ENCODE data around the gene CRIM1. TPM values are rescaled to one million over a fixed set of nuclear protein-coding genes. Genes with fewer than 3 reads are reported as not detected.

CRIM1 gene
- total RNA-seq, 6 experiments from 2014 or later: 731 to 946 (median 839) TPM

DNA sequence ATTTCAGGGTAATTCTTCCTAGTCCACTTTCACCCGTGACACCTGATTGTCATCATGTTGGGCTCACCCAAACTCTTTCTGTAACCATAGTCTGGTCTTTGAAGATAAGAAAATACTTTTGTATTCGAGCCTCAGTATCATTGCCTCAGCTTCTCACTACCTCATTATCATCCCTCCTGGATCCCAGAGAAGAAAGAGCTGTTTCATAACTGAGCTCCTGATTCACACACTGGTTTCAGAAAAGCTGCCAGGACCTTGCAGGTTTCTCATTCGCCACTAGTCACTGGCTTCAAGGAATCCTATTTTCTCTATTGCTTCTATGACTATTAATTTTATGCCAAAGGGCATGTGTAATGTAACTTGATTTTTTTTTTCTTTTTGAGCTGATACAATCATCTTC is 2.9 kb upstream of the CRIM1 start:
- peaks cover 54% of the 10 kb centered on the region for H3K4me1 Mint-ChIP-seq (ENCODE audit: low read depth)
- peak overlapping the region; percentile 95 for H3K4me3 Mint-ChIP-seq
- H3K27ac Mint-ChIP-seq: peak overlapping the region; percentile 89
- TF ChIP-seq, protein P1, sequence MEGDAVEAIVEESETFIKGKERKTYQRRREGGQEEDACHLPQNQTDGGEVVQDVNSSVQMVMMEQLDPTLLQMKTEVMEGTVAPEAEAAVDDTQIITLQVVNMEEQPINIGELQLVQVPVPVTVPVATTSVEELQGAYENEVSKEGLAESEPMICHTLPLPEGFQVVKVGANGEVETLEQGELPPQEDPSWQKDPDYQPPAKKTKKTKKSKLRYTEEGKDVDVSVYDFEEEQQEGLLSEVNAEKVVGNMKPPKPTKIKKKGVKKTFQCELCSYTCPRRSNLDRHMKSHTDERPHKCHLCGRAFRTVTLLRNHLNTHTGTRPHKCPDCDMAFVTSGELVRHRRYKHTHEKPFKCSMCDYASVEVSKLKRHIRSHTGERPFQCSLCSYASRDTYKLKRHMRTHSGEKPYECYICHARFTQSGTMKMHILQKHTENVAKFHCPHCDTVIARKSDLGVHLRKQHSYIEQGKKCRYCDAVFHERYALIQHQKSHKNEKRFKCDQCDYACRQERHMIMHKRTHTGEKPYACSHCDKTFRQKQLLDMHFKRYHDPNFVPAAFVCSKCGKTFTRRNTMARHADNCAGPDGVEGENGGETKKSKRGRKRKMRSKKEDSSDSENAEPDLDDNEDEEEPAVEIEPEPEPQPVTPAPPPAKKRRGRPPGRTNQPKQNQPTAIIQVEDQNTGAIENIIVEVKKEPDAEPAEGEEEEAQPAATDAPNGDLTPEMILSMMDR (IDR thresholded peaks at IDR 0.05): no peak
- peak; percentile 84 for DNase-seq
- peaks cover 10% of the 10 kb centered on the region for H3K27me3 Mint-ChIP-seq (ENCODE audit: insufficient read depth)
- H3K9me3 Mint-ChIP-seq: peaks cover 8% of the 10 kb centered on the region
- peaks cover 22% of the 10 kb centered on the region for H3K36me3 Mint-ChIP-seq (ENCODE audit: low read depth)

DNA sequence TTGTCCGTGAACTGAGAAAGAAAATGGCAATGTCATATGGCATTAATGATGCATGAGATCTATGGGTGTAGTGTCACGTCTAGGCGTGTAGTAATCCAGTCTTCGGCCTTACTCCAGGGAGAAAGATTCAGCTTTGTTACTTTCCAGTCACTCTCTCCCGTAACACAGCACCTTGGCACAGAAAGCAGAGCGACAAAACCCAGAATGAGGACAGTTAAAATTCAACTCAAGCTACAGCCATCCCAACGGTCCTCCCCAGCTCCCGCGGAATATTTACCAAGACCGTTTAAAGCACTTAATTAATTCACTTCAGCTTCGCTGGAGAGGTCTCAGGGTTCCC is 797 bp upstream of the CRIM1 start:
- Mint-ChIP-seq H3K36me3 (ENCODE audit: low read depth) (peaks cover 43% of the 10 kb centered on the region), H3K4me1 (ENCODE audit: low read depth) (peaks cover 59% of the 10 kb centered on the region), H3K27ac (peak overlapping the region; percentile 89)

DNA sequence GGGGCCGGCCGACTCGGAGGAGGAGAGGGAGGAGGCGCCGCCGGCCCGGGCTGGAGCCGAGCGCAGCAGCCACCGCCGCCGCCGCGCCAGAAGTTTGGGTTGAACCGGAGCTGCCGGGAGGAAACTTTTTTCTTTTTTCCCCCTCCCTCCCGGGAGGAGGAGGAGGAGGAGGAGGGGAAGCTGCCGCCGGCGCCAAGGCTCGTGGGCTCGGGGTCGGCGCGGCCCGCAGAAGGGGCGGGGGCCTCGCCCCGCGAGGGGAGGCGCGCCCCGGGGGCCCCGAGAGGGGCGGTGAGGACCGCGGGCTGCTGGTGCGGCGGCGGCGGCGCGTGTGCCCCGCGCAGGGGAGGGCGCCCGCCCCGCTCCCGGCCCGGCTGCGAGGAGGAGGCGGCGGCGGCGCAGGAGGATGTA is 316 bp downstream of the CRIM1 start:
- peaks cover 8% of the 10 kb centered on the region for H3K9me3 Mint-ChIP-seq
- TF ChIP-seq, protein P1 (IDR thresholded peaks at IDR 0.05): no peak
- H3K4me1 Mint-ChIP-seq (ENCODE audit: low read depth): peaks cover 65% of the 10 kb centered on the region
- no peak for DNase-seq
- peaks cover 54% of the 10 kb centered on the region for H3K36me3 Mint-ChIP-seq (ENCODE audit: low read depth)
- peak overlapping the region; percentile 99 for H3K4me3 Mint-ChIP-seq
- peaks cover 13% of the 10 kb centered on the region for H3K27me3 Mint-ChIP-seq (ENCODE audit: insufficient read depth)
- H3K27ac Mint-ChIP-seq: no peak overlapping the region; the same call in 1 of the 2 replicates

More for the DNA sequence above, 797 bp upstream of the CRIM1 start:
- Mint-ChIP-seq H3K9me3 (peaks cover 8% of the 10 kb centered on the region), H3K27me3 (ENCODE audit: insufficient read depth) (peaks cover 13% of the 10 kb centered on the region), H3K4me3 (peak overlapping the region; percentile 95)
- DNase-seq: no peak
- TF ChIP-seq, protein P1 (IDR thresholded peaks at IDR 0.05): no peak

DNA sequence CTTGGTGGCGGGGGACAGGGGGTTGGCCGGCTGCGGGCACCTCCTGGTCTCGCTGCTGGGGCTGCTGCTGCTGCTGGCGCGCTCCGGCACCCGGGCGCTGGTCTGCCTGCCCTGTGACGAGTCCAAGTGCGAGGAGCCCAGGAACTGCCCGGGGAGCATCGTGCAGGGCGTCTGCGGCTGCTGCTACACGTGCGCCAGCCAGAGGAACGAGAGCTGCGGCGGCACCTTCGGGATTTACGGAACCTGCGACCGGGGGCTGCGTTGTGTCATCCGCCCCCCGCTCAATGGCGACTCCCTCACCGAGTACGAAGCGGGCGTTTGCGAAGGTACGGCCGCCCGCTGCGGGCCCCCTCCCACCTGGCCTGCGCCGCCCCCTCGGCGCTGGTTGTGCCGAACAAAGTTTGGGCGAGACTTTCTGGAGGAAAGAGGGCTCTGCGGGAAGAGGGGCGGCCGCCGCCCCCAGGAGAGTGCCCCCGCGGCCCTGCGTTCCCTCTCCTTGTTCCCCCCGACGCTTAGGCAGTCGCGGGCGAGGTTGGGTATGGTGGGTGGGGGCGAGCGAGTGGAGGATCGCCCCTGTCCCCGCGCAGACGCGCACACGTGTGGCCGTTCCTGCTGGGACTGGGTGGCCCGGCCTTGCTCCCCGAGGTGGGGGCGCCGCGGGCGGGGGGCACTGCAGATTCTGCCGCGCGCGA is 866 bp downstream of the CRIM1 start:
- Mint-ChIP-seq H3K27ac (peak overlapping the region; percentile 98), H3K4me1 (ENCODE audit: low read depth) (peaks cover 65% of the 10 kb centered on the region), H3K9me3 (peaks cover 8% of the 10 kb centered on the region), H3K36me3 (ENCODE audit: low read depth) (peaks cover 59% of the 10 kb centered on the region), H3K4me3 (peak overlapping the region; percentile 99), H3K27me3 (ENCODE audit: insufficient read depth) (peaks cover 13% of the 10 kb centered on the region)
- TF ChIP-seq, protein P1 (IDR thresholded peaks at IDR 0.05): no peak
- DNase-seq: peak; percentile 48

DNA sequence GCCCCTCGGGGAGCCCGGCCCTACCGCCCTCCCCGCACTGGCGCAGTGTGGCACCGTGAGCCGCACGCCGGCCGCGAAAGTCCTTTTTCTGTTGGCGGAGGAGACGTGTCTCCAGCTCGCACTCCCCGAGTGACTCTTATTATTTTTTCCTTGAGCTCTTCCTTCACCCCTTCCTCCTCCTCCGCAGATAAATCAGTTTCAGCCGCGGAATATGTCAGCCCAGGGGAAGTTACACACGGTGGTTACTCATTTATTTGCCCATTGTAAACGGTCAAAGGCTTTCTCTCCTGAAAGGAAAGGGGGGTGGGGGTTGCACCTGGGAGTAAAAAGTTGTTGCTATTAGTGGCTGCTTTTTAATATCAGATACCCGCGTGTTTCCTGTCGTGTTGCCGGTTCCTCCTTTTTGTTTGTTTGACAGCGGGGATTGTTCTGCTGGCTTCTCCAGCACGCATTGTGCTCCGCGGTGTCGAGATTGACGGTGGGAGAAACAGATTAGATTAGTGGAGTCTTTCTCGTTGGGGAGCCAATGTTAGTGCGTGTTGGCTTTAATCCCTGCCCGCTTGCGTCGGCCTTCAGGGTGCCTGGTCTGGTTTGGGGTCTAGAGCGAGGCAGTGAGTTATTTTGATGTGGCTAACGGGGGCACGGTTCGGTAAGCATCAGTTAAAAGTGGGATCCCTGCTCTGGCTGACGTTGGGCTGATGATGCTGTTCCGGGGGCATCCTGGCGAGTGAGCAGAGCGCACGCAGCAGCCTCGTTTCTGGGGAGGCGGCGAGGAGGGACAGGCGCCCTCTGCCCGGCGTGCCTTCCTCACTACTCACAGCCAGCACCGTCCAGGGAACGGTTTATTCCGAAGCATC is 1.6 kb downstream of the CRIM1 start:
- Mint-ChIP-seq H3K27ac (peak overlapping the region; percentile 98), H3K36me3 (ENCODE audit: low read depth) (peaks cover 60% of the 10 kb centered on the region), H3K4me1 (ENCODE audit: low read depth) (peaks cover 65% of the 10 kb centered on the region), H3K9me3 (peaks cover 8% of the 10 kb centered on the region), H3K27me3 (ENCODE audit: insufficient read depth) (peaks cover 13% of the 10 kb centered on the region), H3K4me3 (peak overlapping the region; percentile 99)
- TF ChIP-seq, protein P1 (IDR thresholded peaks at IDR 0.05): no peak
- peak; percentile 74 for DNase-seq

Data from HFFc6 (cell line).